ENCODE measurements around the gene OLIG2.

- TF ChIP-seq CTCF (IDR thresholded peaks at IDR 0.05) (no peak), POLR2AphosphoS5 (IDR thresholded peaks at IDR 0.05) (no peak), POLR2A (IDR thresholded peaks at IDR 0.05) (no peak)
These were observed 6.8 kb downstream of the OLIG2 start for GRCh38 chr21:33032434-33033047.
